Keratinocyte (primary cell): Measurements from ENCODE around the gene DNASE1. TPM values are rescaled to one million over a fixed set of nuclear protein-coding genes. Genes with fewer than 3 reads are reported as not detected.
A peak's percentile ranks its signal among the peaks of the same experiment; 100 is the strongest.

ENCODE experiments used
- DNase-seq: peaks from one replicate; pipeline ENCODE4 v3.0.0-alpha.2; 2011; ENCODE audit warnings: low read depth, missing footprints, low spot score
- FAIRE-seq: peaks from 2 replicates; lab custom pipeline; 2011; peaks lifted over from hg19 to GRCh38; lab: Jason Lieb, UNC
- H2AFZ ChIP-seq: 2 replicates; pipeline ENCODE4 v1.6.0; 2012; ENCODE audit warnings: low read length, control low read depth, inconsistent platforms; ENCODE audit not compliant: control insufficient read depth
- H3K27ac ChIP-seq: 2 replicates; pipeline ENCODE4 v1.5.1; 2011; ENCODE audit warnings: low read length; ENCODE audit not compliant: control insufficient read depth, insufficient read depth
- H3K27me3 ChIP-seq: 3 replicates; pipeline ENCODE4 v1.6.0; 2011; ENCODE audit warnings: low read length; ENCODE audit not compliant: control insufficient read depth, insufficient read depth; ENCODE audit errors: extremely low read depth
- H3K36me3 ChIP-seq, 2 experiments: 2 replicates in 1 of 2; 3 replicates in 1 of 2; pipeline ENCODE4 v1.5.1; 2011; ENCODE audit warnings: low read length in 2 of 2, mild to moderate bottlenecking in 1 of 2; ENCODE audit not compliant: control insufficient read depth in 2 of 2, insufficient read depth in 2 of 2; ENCODE audit errors: extremely low read depth in 1 of 2
- H3K4me1 ChIP-seq: 3 replicates; pipeline ENCODE4 v1.5.1; 2011; ENCODE audit warnings: low read length; ENCODE audit not compliant: control insufficient read depth, insufficient read depth; ENCODE audit errors: extremely low read depth
- H3K4me2 ChIP-seq: 3 replicates; pipeline ENCODE4 v1.6.0; 2011; ENCODE audit warnings: low read depth, low read length; ENCODE audit not compliant: control insufficient read depth, insufficient read depth; ENCODE audit errors: extremely low read depth
- H3K4me3 ChIP-seq, 3 experiments: fragments of 200-600 bp in 1 of 3; sonication (generic) in 1 of 3; 2 replicates in 2 of 3; 3 replicates in 1 of 3; pipeline ENCODE4 v1.5.1; 2011 to 2016; ENCODE audit warnings: low read length in 3 of 3, mild to moderate bottlenecking in 3 of 3, control low read depth in 2 of 3, inconsistent platforms in 1 of 3, low read depth in 1 of 3, mixed read lengths in 1 of 3, mixed run types in 1 of 3, moderate library complexity in 1 of 3; ENCODE audit not compliant: control insufficient read depth in 2 of 3, insufficient read depth in 2 of 3; ENCODE audit errors: extremely low read depth in 1 of 3
- H3K79me2 ChIP-seq: 2 replicates; pipeline ENCODE4 v1.6.0; 2012; ENCODE audit warnings: low read length; ENCODE audit not compliant: control insufficient read depth, insufficient read depth
- H3K9ac ChIP-seq: 3 replicates; pipeline ENCODE4 v1.6.0; 2011; ENCODE audit warnings: low read length; ENCODE audit not compliant: control insufficient read depth, insufficient read depth; ENCODE audit errors: extremely low read depth
- H3K9me1 ChIP-seq: 3 replicates; pipeline ENCODE4 v1.6.0; 2011; ENCODE audit warnings: low read length; ENCODE audit not compliant: control insufficient read depth, insufficient read depth; ENCODE audit errors: extremely low read depth
- H3K9me3 ChIP-seq: 2 replicates; pipeline ENCODE4 v1.5.1; 2012; ENCODE audit warnings: low read depth, low read length; ENCODE audit not compliant: control insufficient read depth
- H4K20me1 ChIP-seq: 3 replicates; pipeline ENCODE4 v1.6.0; 2011; ENCODE audit warnings: low read length; ENCODE audit not compliant: control insufficient read depth, insufficient read depth; ENCODE audit errors: extremely low read depth
- CTCF ChIP-seq, 3 experiments: IDR thresholded peaks in 1 of 3; conservative IDR thresholded peaks in 1 of 3; optimal IDR thresholded peaks in 1 of 3; 2 replicates in 2 of 3; 3 replicates in 1 of 3; pipeline versions ENCODE3 to v1.5.1; 2011; ENCODE audit warnings: low read length in 3 of 3, mild to moderate bottlenecking in 3 of 3, moderate library complexity in 2 of 3, control low read depth in 1 of 3, inconsistent platforms in 1 of 3; ENCODE audit not compliant: insufficient read depth in 2 of 3; ENCODE audit errors: extremely low read depth in 1 of 3
- EZH2 ChIP-seq: IDR thresholded peaks from one replicate; pipeline ENCODE4 v1.6.1; 2012; ENCODE audit warnings: inconsistent platforms, mild to moderate bottlenecking, low read length, moderate library complexity
- dilution Hi-C: fragments of 300-500 bp; cut with MboI; formaldehyde crosslinking; loops from one replicate; pipeline ENCODE4 v1.7.0; 2020; ENCODE audit warnings: low sequenced_read_pairs; ENCODE audit not compliant: extremely low pct_ligation_motif_present
- polyA plus RNA-seq, 5 experiments: library from polyadenylated mRNA; depleted of rRNA in 3 of 5; stranded (reverse) in 3 of 5; stranded (forward) in 1 of 5; unstranded in 1 of 5; fragments of >200 nt; gene quantifications; 1 replicate in 1 of 5; 2 replicates in 3 of 5; 3 replicates in 1 of 5; pipeline versions ENCODE4 v1.2.1 to v1.2.3, GENCODE V29; 2011 to 2012; ENCODE audit warnings: missing spikeins in 2 of 5, low read depth in 1 of 5, low replicate concordance in 1 of 5

Gene DNASE1
- polyA plus RNA-seq, 1 donor (not counting 4 experiments of a cell fraction or from before 2014, with no cell fraction given) = 5.2 TPM

GRCh38 chr16:3689731-3690130 is 35.2 kb downstream of the DNASE1 start:
- H3K9ac ChIP-seq = no peak overlapping the region
- H3K4me2 ChIP-seq = no peak overlapping the region
- no peak overlapping the region for H3K27ac ChIP-seq
- no peaks in the 10 kb centered on the region for H4K20me1 ChIP-seq
- no peak overlapping the region for H2AFZ ChIP-seq
- peaks cover 15 to 21% of the 10 kb centered on the region in 2 experiments for H3K36me3 ChIP-seq
- H3K79me2 ChIP-seq = peaks cover 2% of the 10 kb centered on the region
- no peaks in the 10 kb centered on the region for H3K9me1 ChIP-seq
- dilution Hi-C loops = no loop called here
- DNase-seq = no peak
- FAIRE-seq = no peak
- no peaks in the 10 kb centered on the region for H3K27me3 ChIP-seq
- peaks cover 10% of the 10 kb centered on the region for H3K4me1 ChIP-seq
- no peaks in the 10 kb centered on the region for H3K9me3 ChIP-seq
- H3K4me3 ChIP-seq = no peak overlapping the region
- TF ChIP-seq EZH2 (no peak), CTCF (optimal IDR thresholded peaks at IDR 0.05 in 1 of 3, IDR thresholded peaks at IDR 0.05 in 1 of 3, conservative IDR thresholded peaks at IDR 0.05 in 1 of 3; ENCODE audit: extremely low read depth in 1 of 3, insufficient read depth in 2 of 3, low read length in 3 of 3) (no peak)

- Histone ChIP-seq H3K27me3 (no peaks in the 10 kb centered on the region), H2AFZ (peak overlapping the region; percentile 72), H3K79me2 (peaks cover 4% of the 10 kb centered on the region), H3K4me1 (peaks cover 10% of the 10 kb centered on the region), H3K9me1 (no peaks in the 10 kb centered on the region), H3K36me3 (peaks cover 12 to 13% of the 10 kb centered on the region in 2 experiments), H3K4me2 (peak overlapping the region; percentile 52), H3K9ac (no peak overlapping the region), H3K4me3 (peak overlapping the region in 1 of 3 experiments; percentile 41), H3K27ac (no peak overlapping the region), H4K20me1 (no peaks in the 10 kb centered on the region), H3K9me3 (no peaks in the 10 kb centered on the region)
- DNase-seq (peak; percentile 56), FAIRE-seq (peak; percentile 90)
- TF ChIP-seq CTCF (optimal IDR thresholded peaks at IDR 0.05 in 1 of 3, IDR thresholded peaks at IDR 0.05 in 1 of 3, conservative IDR thresholded peaks at IDR 0.05 in 1 of 3; ENCODE audit: extremely low read depth in 1 of 3, insufficient read depth in 2 of 3, low read length in 3 of 3) (peak; percentile 94 to 97 (median 95)), EZH2 (no peak)
- dilution Hi-C loops = no loop called here
Measured at GRCh38 chr16:3690470-3690928, 36.0 kb downstream of the DNASE1 start.
